ENCODE results near the gene CRAMP1. TPM values are rescaled to one million over a fixed set of nuclear protein-coding genes. Genes with fewer than 3 reads are reported as not detected.

CRAMP1 gene
- polyA plus RNA-seq, 1 of the 3 experiments (the other 2 are of a cell fraction), result 9.5 TPM

GRCh38 chr16:1676661-1677060 is 64.5 kb downstream of the CRAMP1 start:
- H3K27ac ChIP-seq (ENCODE audit: low read depth in 2 of 2, low read length in 1 of 2), result no peak overlapping the region
- peaks cover 19% of the 10 kb centered on the region for H3F3A ChIP-seq (replicated peaks; ENCODE audit: insufficient read depth)
- TF ChIP-seq RCOR1 (IDR thresholded peaks at IDR 0.05; ENCODE audit: low read length), result no peak
- TF ChIP-seq RFX5 (IDR thresholded peaks at IDR 0.05; ENCODE audit: low read length), result no peak
- TF ChIP-seq CHD2 (IDR thresholded peaks at IDR 0.05; ENCODE audit: low read length, partially characterized antibody), result no peak
- no peak for TF ChIP-seq EZH2phosphoT487 (IDR thresholded peaks at IDR 0.05; ENCODE audit: borderline replicate concordance, low read depth)
- TF ChIP-seq, protein P1, sequence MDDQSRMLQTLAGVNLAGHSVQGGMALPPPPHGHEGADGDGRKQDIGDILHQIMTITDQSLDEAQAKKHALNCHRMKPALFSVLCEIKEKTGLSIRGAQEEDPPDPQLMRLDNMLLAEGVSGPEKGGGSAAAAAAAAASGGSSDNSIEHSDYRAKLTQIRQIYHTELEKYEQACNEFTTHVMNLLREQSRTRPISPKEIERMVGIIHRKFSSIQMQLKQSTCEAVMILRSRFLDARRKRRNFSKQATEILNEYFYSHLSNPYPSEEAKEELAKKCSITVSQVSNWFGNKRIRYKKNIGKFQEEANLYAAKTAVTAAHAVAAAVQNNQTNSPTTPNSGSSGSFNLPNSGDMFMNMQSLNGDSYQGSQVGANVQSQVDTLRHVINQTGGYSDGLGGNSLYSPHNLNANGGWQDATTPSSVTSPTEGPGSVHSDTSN (IDR thresholded peaks at IDR 0.05), result no peak
- TF ChIP-seq MAX (IDR thresholded peaks at IDR 0.05; ENCODE audit: low read depth), result no peak
- POLR2A ChIA-PET, result no interaction called here
- peaks cover 39% of the 10 kb centered on the region for H3K79me2 ChIP-seq (ENCODE audit: insufficient read depth)
- no peaks in the 10 kb centered on the region for H3K27me3 ChIP-seq (ENCODE audit: insufficient read depth)
- H3K9ac ChIP-seq, result no peak overlapping the region
- H3K9me3 ChIP-seq, result no peaks in the 10 kb centered on the region
- DNase-seq, result no peak
- 94% methylated on average over 12 of the region's 12 CpGs for WGBS (ENCODE audit: low lambda C conversion rate)
- peaks cover 6 to 7% of the 10 kb centered on the region in 2 experiments; a peak in 1 of 4 replicates for H3K4me1 ChIP-seq (ENCODE audit: control insufficient read depth in 1 of 2, insufficient read depth in 2 of 2, low read depth in 1 of 2, low read length in 1 of 2)
- H3K9me2 ChIP-seq, result no peaks in the 10 kb centered on the region
- no peak overlapping the region for H3K4me2 ChIP-seq
- H3K36me3 ChIP-seq (replicated peaks in 1 of 2; ENCODE audit: control insufficient read depth in 1 of 2, insufficient read depth in 2 of 2, low read length in 1 of 2), result peaks cover 19 to 41% of the 10 kb centered on the region in 2 experiments
- no peak overlapping the region for H2AFZ ChIP-seq (ENCODE audit: low read depth)
- H4K20me1 ChIP-seq (ENCODE audit: insufficient read depth), result peaks cover 19% of the 10 kb centered on the region; the same call in 1 of the 2 replicates
- CTCF ChIA-PET, result interaction anchor here (1.7 kb wide), 1 partner anchor 29 kb away, joined by 5 read pairs; the partner anchor contains the start of gene MAPK8IP3
- H3K4me3 ChIP-seq (ENCODE audit: low read depth in 2 of 2, low read length in 1 of 2), result no peak overlapping the region

- Histone ChIP-seq H2AFZ (ENCODE audit: low read depth) (no peak overlapping the region), H3K4me3 (ENCODE audit: low read depth in 2 of 2, low read length in 1 of 2) (peak overlapping the region in 1 of 2 experiments; percentile 70; a peak in 1 of 4 replicates), H3K4me1 (ENCODE audit: control insufficient read depth in 1 of 2, insufficient read depth in 2 of 2, low read depth in 1 of 2, low read length in 1 of 2) (peaks cover 6 to 7% of the 10 kb centered on the region in 2 experiments; a peak in 1 of 4 replicates), H3F3A (replicated peaks; ENCODE audit: insufficient read depth) (peaks cover 19% of the 10 kb centered on the region), H3K9ac (no peak overlapping the region), H3K27ac (ENCODE audit: low read depth in 2 of 2, low read length in 1 of 2) (no peak overlapping the region; a peak in 1 of 4 replicates), H3K9me3 (no peaks in the 10 kb centered on the region), H3K27me3 (ENCODE audit: insufficient read depth) (no peaks in the 10 kb centered on the region), H3K9me2 (no peaks in the 10 kb centered on the region), H4K20me1 (ENCODE audit: insufficient read depth) (peaks cover 19% of the 10 kb centered on the region; the same call in 1 of the 2 replicates), H3K79me2 (ENCODE audit: insufficient read depth) (peaks cover 46% of the 10 kb centered on the region), H3K4me2 (peak overlapping the region; percentile 98), H3K36me3 (replicated peaks in 1 of 2; ENCODE audit: control insufficient read depth in 1 of 2, insufficient read depth in 2 of 2, low read length in 1 of 2) (peaks cover 19 to 35% of the 10 kb centered on the region in 2 experiments)
- DNase-seq, result no peak
- ChIA-PET CTCF (interaction anchor here (1.5 to 1.7 kb wide), 4 partner anchors 23 to 314 kb away, joined by 4 to 7 read pairs (median 4); partner anchors contain the start of gene MAPK8IP3), POLR2A (interaction anchor here (1.8 kb wide), 1 partner anchor 29 kb away, joined by 10 read pairs; the partner anchor contains the start of gene MAPK8IP3)
- WGBS (ENCODE audit: low lambda C conversion rate), result 96% methylated on average over 18 of the region's 18 CpGs
- TF ChIP-seq REST (IDR thresholded peaks at IDR 0.05; ENCODE audit: low read depth, low read length), result no peak
- no peak for TF ChIP-seq GABPA (IDR thresholded peaks at IDR 0.05; ENCODE audit: low read depth)
- no peak for TF ChIP-seq FOXJ3 (CRISPR knock-in tag; IDR thresholded peaks at IDR 0.05)
- TF ChIP-seq TAF1 (IDR thresholded peaks at IDR 0.05; ENCODE audit: borderline replicate concordance, low read depth, low read length), result no peak
- no peak for TF ChIP-seq TCF12 (IDR thresholded peaks at IDR 0.05)
- TF ChIP-seq RCOR1 (IDR thresholded peaks at IDR 0.05; ENCODE audit: low read length), result no peak
- TF ChIP-seq USF2 (IDR thresholded peaks at IDR 0.05; ENCODE audit: borderline replicate concordance, low read depth, low read length), result no peak
- TF ChIP-seq, protein P1 (IDR thresholded peaks at IDR 0.05), result no peak
Measured at GRCh38 chr16:1677339-1677738, 65.2 kb downstream of the CRAMP1 start.

Data from SK-N-SH (cell line).